HG03135 (cell line): Measurements from ENCODE around the gene SFTPA1.
"Not testable (repeated sequence)": the region's sequence is repeated elsewhere in the genome, so short reads cannot be mapped to it uniquely, and the experiment has no call there.

Source experiments
- ATAC-seq: cut with Tn5 transposase; IDR thresholded peaks from one replicate; pipeline ENCODE4 v1.9.1; 2021; ENCODE audit warnings: mild to moderate bottlenecking, moderate library complexity; ENCODE audit not compliant: unreplicated experiment

SFTPA1 gene

DNA sequence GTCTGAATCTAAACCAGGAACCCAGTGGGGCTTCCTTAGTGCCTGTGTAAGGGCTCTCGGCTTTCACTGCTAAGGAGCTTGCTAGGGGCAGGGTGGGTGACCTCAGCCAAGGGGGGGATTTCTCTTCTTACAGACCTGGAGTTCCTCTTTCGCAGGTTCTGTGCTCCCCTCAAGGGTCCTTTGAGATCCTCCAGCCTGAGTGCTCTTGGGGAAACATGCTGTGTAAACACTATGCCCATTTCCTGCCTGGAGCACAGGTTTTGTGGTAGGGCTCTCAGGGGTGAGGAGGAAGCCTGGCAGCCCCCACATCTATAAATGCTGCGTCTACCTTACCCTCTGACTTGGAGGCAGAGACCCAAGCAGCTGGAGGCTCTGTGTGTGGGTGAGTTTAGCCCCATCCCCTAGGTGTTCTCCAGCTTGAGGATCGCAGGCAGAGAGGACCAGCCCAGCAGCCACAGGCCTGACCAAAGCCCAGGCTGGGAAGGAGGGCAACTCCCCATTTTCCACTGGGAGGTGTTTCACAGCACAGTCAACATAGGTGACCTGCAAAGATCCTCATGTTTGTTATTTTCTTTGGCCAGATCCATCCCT lies at the start of gene SFTPA1:
TSS of gene SFTPA1 (plus strand) at position 339 of the 591 bp plus-strand sequence. CDS start 887 bp downstream, outside the sequence.
- ATAC-seq, result no peak

DNA sequence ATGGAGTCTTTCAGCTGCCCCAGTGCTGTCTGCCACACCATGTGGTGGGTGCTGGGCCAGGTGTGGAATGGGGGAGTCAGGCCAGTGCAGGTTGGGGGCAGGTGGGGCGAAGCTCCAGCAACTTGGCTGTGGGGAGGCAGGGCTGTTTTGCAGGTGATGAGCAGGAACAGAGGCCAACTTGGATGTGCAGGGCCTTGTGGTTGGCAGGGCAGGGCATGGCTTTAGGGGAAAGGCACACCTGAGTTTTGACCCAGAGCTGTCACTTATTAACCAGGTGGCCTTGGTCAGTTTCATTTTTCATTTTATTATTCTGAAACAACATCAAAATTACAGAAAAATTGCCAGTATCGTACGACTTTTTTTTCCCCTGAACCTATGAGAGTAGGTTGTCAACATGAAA lies 49.5 kb upstream of the SFTPA1 start:
- ATAC-seq, result no peak

DNA sequence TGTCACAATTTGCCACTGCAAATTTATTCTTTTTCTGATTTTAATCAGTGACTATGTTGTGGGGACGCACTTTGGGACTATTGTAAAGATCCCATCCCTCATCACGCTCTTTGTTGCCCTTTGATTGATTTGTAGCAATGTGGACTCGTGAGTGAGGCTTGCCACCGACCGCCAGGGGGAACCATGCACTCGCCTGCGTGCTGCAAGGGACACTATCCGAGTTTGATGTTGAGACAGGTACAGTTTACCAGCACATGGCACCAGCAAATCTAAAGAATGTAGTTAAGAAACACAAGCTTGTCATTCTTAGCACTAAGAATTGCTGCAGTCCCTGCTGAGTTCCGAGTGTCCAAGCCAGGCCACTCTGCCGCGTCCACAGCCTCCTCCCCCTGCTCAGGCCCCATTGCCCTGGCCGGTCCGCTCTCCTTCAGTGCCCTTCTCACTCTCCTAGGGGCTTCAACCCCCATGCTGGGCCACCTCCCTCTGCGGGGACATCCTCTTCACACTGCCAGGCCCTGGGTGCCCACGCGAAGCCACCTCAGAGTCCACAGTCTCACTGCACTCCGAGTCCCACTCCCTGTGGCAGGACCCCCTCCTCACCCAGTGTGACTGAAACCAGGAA lies 48.5 kb upstream of the SFTPA1 start:
- ATAC-seq, result peak; percentile 74

DNA sequence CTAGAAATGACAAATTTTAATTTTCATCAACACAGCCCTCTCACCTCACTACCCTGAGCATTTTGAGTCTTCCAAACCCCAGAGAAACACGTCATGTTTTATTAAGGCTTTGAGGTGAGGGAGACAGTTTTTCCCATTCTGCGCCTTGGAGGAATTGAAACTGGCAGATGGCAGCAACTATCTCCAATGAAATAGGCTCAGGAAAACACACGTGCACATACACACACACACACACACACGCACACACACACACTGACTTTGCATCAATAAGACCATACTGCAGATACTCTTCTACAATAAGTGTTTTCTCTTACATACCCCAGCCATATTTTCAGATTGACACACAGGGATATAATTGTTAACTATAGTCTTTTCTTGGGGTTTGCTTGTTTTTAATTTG lies 47.3 kb upstream of the SFTPA1 start:
- ATAC-seq, result no peak

DNA sequence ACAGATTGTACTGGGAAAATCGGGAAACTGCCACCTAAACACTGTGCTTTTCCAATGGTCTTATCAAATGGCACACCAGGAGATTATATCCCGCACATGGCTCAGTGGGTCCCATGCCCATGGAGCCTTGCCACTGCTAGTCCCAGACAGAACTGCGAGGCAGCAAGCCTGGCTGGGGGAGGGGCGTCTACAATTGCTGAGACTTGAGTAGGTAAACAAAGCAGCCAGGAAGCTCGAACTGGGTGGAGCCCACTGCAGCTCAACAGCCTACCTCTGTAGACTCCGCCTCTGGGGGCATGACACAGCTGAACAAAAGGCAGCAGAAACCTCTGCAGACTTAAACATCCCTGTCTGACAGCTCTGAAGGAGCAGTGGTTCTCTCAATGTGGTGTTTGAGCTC lies 40.1 kb upstream of the SFTPA1 start:
- ATAC-seq, result not testable (repeated sequence)

DNA sequence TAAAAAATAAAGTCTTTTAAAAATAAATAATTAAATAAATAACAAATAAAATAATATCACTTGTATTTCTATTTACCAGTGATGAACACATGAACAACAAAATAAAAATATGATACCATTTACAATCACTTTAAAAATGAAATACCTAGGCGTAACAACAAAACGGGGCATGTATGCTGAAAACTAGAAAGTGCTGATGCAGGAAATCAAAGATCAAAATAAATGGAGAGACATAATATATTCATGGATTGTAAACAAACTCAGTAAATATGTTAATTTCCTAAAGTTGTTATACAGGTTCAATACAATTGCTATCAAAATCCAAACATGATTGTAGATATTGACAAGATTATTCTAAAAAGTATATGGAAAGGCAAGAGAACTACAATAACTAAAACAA lies 31.4 kb upstream of the SFTPA1 start:
- ATAC-seq, result no peak

DNA sequence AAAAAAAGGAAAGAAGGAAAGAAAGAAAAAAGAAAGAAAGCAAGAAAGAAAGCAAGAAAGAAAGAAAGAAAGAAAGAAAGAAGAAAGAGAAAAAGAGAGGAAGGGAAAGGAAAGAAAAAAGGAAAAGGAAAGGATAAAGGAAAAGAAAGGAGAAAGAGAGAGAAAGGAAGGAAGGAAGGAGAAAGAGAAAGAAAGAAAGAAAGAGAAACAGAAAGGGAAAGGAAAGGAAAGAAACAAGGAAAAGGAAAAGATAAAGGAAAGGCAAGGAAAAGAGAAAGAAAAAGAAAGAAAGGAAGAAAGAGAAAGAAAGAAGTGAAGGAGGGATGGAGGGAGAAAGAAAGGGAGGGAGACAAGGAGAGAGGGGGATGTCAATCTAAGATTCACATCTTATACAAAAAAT lies 29.7 kb upstream of the SFTPA1 start:
- ATAC-seq, result no peak

DNA sequence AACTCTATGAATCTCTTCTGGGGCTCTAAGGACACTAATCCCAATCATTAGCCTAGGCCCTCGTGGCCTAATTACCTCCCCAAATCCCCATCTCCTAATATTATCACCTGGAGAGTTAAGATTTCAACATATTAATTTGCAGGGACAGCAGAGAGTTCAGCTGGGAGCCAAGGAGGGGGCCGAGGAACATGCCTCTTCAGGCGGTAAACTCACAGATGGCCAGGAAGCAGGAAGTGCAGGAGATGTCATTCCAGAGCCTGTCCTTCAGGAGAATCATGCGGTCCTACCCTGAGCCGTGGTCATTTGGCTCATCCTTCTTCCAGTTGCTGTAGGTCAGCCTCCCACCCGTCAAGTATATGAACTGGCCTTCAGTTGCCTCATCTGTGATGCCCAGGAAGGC lies 28.6 kb upstream of the SFTPA1 start:
- no peak for ATAC-seq

DNA sequence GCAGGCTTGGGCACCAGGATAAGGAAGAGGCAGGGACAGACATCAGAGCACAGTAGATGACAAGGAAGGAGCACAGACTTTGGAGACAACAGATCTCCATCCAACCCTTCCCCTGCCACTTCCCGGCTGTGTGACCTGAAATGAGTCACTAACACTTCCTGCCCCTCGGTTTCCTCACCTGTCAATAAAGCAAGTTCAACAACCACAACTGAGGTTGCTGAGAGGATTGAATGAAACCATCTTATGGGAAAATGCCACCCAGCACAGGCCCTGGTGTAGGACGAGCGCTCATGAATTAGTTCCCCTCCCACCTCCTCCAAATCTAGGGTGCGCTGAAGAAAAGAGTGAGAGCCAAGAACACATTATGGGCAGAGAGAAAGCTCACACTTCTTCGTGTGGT lies 27.8 kb upstream of the SFTPA1 start:
- not testable (repeated sequence) for ATAC-seq

DNA sequence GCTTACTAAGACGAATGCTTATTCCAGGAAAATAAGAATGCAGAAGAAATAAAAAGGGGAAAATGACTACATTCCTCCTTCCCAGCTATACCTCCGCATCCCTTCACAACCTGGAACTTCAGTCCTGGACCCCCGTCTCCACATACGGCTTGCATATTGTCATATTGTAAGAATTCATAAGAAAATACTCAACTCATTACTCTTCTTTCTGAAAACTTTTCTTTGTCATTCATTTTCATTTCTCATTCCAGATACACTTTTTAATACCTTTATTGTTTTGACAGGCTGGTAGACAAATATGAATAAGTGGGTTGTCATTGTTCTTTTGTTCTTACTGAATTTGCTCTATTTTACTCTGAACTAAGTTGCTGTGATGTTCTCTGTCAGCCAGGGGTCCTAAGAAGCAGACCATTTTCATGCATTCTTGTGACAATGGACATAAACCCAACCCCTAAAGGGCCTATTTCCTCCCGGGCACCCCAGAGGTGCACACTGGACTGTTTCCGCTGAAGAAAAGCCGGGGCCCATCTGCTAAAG lies 27.2 kb upstream of the SFTPA1 start:
- no peak for ATAC-seq

DNA sequence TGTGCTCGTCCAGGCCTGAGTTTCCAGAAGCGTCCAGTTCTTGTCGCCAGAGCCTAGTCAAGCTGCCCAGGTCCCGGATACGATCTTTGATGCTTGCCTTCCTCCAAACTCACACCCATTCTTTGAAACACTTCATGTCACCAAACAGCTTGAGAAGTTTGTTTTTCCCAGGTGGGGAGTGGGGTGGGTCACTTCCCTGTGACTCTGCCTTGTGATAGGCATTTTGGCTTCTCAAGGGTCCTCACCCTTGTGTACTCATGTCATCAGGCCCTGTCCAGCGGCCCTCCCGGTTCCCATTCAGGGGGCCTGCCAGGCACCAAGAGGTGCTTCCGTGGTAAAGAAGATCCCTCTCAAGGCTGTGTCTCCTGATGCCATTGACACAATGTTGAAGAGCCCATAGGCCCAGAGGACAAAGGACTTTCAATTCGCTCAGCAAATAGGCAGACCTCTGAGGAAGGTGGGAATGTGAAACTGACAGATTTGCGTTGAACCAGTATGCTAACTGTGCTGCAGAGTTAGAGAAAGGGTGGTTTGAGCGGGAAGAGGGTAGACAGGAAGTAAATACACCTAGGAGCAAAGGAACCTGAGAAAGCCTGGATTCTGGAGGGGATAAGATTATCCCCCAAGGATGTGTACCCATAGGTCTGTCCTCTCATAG lies 24.7 kb upstream of the SFTPA1 start:
- no peak for ATAC-seq

DNA sequence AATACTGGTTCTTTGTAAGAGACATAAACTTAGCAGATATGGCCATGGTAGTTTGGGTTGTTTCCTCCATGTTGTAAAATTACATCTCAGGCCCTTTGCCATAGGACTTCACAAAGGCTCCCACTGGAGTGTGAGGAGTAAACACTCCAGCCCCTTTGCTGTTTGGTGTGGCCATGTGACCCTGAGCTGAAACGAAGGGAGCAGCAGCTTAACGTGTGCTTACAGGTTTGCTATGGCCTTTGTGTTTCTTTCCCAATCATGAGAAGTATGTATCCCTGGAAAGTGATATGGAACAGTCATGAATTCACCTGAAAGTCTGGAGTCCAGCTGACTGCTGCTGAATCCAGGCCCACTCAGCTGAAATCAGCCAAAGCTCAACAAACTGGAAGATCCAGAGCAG lies 23.8 kb upstream of the SFTPA1 start:
- ATAC-seq, result no peak

DNA sequence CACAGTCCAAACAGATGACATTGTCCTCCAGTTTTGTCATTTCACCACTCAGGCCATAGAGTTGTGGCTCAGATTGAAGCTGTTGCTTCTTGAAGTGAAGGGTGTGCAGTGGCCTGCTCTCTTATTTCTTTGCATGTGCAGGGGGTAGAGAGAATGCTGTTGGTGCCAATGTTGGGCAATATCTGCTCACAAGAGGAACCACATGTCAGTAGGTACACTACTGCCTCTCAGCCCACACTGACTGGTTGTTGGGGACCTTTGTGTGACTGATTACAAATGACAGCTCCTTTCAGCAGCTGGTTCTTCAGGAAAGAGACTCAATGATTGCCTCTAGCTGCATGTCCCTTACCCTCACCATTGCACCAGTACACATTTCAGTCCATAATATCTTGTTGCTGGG lies 21.9 kb upstream of the SFTPA1 start:
- ATAC-seq, result no peak

DNA sequence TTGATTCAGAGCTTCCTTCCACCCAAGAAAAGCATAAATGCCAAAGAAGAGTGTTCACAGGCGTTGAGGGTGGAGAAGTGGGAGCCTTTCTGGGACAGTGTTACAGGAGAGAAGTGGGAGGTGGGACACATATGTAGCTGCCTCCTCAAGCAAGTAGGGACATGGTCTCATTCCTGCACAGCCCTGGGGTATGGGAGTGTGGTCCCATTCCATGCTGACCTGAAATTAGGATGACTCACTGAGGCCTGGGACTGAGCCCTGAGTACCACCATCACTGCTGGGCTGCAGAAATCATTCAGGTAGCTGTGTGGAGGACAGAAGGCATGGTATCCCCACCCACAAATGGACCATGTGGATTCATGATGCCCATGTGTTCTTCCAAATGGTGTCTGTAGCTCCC lies 17.4 kb upstream of the SFTPA1 start:
- ATAC-seq, result no peak

DNA sequence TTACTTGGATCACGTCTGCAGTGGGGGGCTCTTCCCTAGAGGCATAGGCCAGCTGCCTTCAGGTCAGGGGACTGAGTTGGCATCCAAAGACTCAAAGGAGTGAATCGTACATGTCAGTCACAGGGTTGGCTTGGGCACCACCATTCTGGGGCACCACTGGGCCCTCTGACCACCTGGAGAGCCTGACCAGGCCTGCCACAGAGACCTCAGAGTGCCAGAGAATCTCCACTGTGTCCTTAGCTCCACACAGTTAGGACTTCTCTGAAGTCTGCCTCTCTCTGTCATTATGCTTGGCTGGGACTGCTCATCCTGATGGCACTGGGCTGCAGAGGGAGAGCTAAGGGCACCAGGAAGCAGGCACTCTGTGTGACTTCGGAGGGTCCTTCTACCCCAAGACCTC lies 16.2 kb upstream of the SFTPA1 start:
- ATAC-seq, result not testable (repeated sequence)

DNA sequence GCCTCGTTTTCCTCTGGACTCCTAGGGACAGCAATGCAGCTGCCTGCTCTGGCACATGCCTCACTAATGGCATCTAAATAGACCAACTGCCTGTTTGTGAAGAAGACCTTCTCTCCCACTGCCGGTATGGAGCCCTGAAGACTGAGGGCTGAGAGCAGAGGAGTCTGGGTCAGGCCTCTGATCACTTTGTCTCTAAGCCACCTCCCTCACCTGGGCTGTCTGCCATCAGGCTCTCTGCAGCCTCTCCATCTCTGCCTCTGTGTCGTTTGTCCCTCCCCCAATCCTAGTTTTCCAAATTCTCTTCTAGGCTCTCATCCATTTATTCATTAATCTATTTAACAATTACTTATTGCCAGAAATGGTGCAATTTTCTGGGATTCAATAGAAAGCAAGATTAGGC lies 15.2 kb upstream of the SFTPA1 start:
- ATAC-seq, result no peak

DNA sequence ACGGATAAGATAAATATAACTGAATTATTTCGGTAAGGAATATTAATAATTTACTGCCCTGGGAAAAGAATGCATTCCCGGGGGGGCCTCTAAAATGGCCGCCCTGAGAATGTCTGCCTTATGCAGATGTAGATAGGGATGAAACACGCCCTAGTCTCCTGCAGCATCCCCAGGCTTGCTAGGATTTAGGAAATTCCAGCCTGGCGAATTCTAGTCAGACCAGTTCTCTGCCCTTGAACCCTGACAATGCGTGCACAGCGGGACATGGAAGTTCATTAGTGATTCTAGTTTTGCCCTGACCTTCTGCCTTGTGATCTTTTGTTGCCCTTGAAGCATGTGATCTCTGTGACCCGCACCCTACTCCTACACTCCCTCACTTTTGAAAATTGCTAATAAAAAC lies 11.1 kb upstream of the SFTPA1 start:
- ATAC-seq, result not testable (repeated sequence)

DNA sequence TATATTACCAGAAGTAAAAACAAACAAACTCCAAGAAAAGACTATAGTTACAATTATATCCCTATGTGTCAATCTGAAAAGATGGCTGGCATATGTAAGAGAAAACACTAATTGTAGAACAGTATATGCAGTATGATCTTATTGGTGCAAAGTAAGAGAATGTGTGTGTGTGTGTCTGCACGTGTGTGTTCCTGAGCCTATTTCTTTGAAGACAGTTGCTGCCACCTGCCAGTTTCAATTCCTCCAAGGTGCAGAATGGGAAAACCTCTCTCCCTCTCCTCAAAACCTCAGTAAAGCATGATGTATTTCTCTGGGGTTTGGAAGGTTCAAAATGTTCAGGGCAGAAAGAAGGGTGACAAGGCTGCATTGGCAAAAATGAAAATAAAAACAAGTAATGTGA lies 8.8 kb upstream of the SFTPA1 start:
- ATAC-seq, result no peak

DNA sequence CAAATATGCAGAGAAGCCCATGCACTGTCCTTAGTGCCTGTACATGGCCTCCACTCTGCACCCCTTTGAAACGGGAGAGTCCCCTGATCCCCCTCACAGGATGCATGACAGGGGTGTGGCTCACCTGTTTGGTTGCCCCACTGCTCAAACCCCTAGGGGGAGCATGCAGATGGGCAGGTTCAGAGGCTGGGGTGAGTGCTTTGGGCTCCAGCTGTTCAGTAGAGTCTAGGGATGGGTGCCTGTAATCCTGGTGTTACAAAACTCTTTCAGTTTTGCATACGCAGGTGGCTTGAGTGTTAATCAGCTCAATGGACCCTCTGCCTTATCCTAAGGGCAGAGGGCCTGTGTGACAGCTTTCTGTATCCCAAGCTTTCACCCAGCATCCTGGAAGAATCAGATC lies 7.8 kb upstream of the SFTPA1 start:
- no peak for ATAC-seq

DNA sequence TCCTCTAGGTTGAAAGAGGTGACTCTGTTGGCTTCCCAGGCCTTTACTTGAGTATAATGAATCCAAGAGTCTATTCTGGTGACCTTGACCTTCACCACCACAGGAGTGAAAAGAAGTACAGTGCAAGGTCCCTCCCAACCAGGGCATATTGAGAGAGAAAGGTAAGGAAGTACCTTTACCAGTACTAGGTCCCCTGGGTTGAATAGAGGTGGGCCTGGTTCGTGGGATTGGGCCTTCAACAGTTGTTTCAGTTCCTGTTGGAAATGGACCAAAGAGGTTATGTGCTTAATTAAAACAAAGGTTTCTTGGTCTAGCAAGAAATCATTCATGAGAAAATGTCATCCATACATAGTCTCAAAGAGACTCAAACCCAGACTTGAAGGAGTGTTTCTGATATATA lies 6.4 kb upstream of the SFTPA1 start:
- no peak for ATAC-seq

DNA sequence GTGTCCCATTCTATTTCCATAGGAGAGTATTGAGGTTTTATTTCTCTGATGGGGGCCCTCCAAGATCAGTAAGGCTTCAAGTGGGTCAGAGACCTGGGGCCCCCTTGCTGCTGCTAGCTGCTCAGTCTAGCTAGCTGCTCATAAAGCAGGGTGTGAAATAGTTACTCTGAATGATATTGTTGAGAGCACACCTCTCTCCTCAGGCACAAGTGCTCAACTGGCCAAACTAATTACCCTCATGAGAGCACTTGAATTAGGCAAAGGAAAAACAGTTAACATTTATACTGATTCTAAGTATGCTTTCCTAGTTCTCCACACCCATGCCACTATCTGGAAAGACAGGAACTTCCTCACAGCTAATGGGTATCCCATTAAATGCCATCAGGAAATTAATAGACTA lies 5.4 kb upstream of the SFTPA1 start:
- no peak for ATAC-seq
